ENCODE results near the gene TK1.

- TF ChIP-seq SP1 (IDR thresholded peaks at IDR 0.05) (no peak), ARNT (IDR thresholded peaks at IDR 0.05) (no peak), FOXA1 (IDR thresholded peaks at IDR 0.05) (no peak), BHLHE40 (IDR thresholded peaks at IDR 0.05; ENCODE audit: borderline replicate concordance) (no peak), PKNOX1 (IDR thresholded peaks at IDR 0.05) (no peak), FOXM1 (IDR thresholded peaks at IDR 0.05; ENCODE audit: borderline replicate concordance) (no peak), SUZ12 (IDR thresholded peaks at IDR 0.05) (no peak), FOXK2 (IDR thresholded peaks at IDR 0.05) (no peak), HDGF (IDR thresholded peaks at IDR 0.05; ENCODE audit: borderline replicate concordance) (no peak)
Observed at GRCh38 chr17:78130090-78130436, 56.8 kb downstream of the TK1 start.
